ENCODE results near the gene TFPI2.

Gene TFPI2

DNA sequence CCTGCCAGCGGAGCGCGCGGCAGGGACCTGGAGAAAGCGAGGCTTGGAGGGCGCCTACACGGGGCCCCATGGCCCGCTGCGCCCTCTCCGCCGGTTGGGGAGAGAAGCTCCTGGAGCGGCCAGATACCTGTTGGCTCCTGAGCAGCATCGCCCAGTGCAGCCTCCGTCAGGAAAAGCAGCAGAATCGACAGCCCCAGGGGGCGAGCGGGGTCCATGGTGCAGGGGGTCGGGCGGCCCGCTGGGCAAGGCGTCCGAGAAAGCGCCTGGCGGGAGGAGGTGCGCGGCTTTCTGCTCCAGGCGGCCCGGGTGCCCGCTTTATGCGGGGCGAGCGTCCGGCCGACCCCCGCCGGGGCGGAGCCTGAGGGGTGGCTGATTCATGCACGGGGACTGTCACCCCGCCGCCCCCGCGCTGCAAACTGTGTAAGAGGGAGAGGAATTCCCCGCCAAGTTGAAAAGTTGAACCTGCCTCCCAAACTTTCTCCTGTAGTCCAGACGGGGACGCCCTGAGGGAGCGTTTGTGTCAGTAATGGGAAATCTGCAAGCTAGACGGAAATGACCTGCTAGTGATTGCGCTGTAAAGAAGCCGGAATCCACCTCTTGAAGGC lies at the start of gene TFPI2:
Gene TFPI2 (minus strand): TSS at position 290 of the 605 bp plus-strand sequence. CDS start 75 bp downstream, at position 215.
- H3K27ac ChIP-seq = no peak within 1 kb of the TSS
- TF ChIP-seq, protein P1, sequence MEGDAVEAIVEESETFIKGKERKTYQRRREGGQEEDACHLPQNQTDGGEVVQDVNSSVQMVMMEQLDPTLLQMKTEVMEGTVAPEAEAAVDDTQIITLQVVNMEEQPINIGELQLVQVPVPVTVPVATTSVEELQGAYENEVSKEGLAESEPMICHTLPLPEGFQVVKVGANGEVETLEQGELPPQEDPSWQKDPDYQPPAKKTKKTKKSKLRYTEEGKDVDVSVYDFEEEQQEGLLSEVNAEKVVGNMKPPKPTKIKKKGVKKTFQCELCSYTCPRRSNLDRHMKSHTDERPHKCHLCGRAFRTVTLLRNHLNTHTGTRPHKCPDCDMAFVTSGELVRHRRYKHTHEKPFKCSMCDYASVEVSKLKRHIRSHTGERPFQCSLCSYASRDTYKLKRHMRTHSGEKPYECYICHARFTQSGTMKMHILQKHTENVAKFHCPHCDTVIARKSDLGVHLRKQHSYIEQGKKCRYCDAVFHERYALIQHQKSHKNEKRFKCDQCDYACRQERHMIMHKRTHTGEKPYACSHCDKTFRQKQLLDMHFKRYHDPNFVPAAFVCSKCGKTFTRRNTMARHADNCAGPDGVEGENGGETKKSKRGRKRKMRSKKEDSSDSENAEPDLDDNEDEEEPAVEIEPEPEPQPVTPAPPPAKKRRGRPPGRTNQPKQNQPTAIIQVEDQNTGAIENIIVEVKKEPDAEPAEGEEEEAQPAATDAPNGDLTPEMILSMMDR (IDR thresholded peaks at IDR 0.05) = no peak; the same call in none of the 2 replicates
- TF ChIP-seq ZFX (IDR thresholded peaks at IDR 0.05; ENCODE audit: borderline replicate concordance) = no peak

- TF ChIP-seq ZFX (IDR thresholded peaks at IDR 0.05; ENCODE audit: borderline replicate concordance) = no peak
- H3K27ac ChIP-seq = no peak overlapping the region
Observed at GRCh38 chr7:93938293-93938692, 47.7 kb upstream of the TFPI2 start.

DNA sequence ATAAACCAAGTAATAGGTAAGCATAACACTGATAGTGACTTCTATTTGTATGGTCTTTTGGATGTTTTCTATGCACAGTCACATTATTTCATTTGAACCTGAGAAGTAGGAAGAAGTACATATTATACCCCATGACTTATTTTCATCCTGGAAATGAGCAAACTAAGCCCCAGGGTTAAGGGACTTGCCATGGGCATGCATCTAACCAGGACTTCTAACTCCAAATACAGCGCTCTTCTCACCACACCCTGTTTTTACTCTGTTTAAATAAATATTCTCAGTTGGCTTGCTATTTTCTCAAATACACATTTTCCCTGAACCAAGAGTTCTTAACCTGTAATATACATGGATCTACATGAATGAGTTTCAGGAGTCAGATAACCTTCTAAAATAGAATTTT lies 47.3 kb upstream of the TFPI2 start:
- H3K27ac ChIP-seq = no peak overlapping the region
- TF ChIP-seq, protein P1 (IDR thresholded peaks at IDR 0.05) = no peak
- TF ChIP-seq ZFX (IDR thresholded peaks at IDR 0.05; ENCODE audit: borderline replicate concordance) = no peak

GRCh38 chr7:93935102-93935501 lies 44.5 kb upstream of the TFPI2 start:
- TF ChIP-seq, protein P1 (IDR thresholded peaks at IDR 0.05) = no peak
- no peak for TF ChIP-seq ZFX (IDR thresholded peaks at IDR 0.05; ENCODE audit: borderline replicate concordance)

DNA sequence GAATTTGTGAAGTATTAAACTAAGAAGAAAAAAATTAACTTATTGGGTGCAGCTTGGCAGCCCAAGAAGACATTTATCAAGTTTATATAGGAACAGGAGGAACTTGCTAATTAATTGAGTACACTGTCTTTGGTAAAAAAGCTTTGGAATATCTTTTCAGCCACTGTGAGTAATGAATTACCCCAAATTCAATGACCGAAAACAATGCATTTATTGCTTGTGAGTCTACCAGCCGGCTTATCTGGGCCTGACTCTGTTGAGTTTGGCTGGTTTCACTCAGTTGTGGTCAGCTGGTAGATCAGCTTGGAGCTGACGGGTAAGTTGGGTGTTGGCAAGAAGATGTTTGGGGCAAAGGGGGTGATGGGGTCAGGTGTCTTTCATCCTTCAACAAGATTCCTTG lies 42.6 kb upstream of the TFPI2 start:
- TF ChIP-seq, protein P1 (IDR thresholded peaks at IDR 0.05) = no peak
- TF ChIP-seq ZFX (IDR thresholded peaks at IDR 0.05; ENCODE audit: borderline replicate concordance) = no peak
- H3K27ac ChIP-seq = no peak overlapping the region

More at GRCh38 chr7:93935102-93935501, 44.5 kb upstream of the TFPI2 start:
- no peak overlapping the region for H3K27ac ChIP-seq

DNA sequence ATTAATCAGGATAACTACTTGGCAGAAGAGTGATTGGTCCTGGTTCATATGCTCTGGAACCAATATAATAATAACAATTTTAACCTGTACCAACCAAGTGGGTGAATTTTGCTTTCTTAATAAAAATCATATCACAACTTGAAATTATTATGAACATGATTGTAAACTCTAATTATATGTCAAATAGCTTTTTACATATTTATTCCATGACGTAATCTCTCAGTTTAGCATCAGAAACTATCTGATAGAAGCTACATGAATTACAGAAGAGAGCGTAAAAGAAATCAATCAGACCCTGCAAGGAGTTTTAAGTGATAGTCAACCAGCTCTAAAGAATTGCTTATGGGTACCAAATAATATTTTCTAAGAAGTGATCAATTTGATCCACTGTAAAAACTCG lies 41.1 kb upstream of the TFPI2 start:
- no peak overlapping the region for H3K27ac ChIP-seq
- TF ChIP-seq ZFX (IDR thresholded peaks at IDR 0.05; ENCODE audit: borderline replicate concordance) = no peak
- TF ChIP-seq, protein P1 (IDR thresholded peaks at IDR 0.05) = no peak

GRCh38 chr7:93927585-93927984 lies 37.0 kb upstream of the TFPI2 start:
- H3K27ac ChIP-seq = no peak overlapping the region
- TF ChIP-seq, protein P1 (IDR thresholded peaks at IDR 0.05) = no peak
- TF ChIP-seq ZFX (IDR thresholded peaks at IDR 0.05; ENCODE audit: borderline replicate concordance) = no peak

DNA sequence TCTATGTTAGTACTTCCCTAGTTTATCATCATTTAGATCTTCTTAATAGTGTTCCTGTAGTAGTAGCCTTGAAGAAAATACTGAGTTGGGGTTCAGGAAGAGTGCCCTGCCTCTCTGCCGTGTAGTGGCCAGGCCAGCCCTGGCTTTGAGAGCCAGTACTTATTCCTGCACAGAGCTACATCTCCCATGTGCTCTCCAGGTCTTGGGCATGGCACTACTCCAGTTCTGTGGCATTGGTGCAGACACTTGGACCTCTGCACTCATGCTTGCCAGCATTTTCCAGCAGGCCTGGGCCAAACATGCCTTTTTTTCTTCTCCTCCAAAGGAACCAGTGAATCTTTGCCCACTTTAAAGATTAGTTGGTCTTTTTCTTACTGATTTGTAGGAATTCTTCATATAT lies 36.2 kb upstream of the TFPI2 start:
- TF ChIP-seq ZFX (IDR thresholded peaks at IDR 0.05; ENCODE audit: borderline replicate concordance) = no peak
- TF ChIP-seq, protein P1 (IDR thresholded peaks at IDR 0.05) = no peak
- no peak overlapping the region for H3K27ac ChIP-seq
